HG02870 (cell line): ENCODE results near the gene TIPARP.

ENCODE experiments used
- ATAC-seq: cut with Tn5 transposase; IDR thresholded peaks from one replicate; pipeline ENCODE4 v1.9.1; 2021; ENCODE audit warnings: mild to moderate bottlenecking, moderate library complexity; ENCODE audit not compliant: unreplicated experiment

Gene TIPARP

GRCh38 chr3:156674046-156674910 lies at the start of gene TIPARP:
Gene TIPARP, plus strand, starts transcription at chr3:156674590. Its CDS starts 3,108 bp downstream, at chr3:156677698.
- ATAC-seq = peak; percentile 79

DNA sequence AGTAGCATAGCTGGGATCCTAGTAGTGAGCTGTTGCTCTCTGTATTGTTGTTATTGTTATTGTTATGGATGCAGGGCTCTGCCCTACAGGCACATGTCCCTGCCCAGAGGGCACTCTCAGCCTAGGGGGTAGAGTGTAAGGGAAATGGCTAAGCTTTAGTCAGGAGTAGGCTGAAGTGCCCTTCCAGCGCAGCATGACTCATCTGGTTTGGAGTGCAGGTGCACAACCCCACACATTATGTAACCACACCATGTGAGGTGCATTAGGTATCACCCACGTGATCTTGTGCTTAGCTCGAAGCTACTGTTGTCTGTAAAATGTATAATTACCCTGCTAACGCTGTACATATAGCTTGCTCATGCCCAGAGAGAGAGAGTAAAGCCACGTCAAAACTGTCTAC lies 48.3 kb upstream of the TIPARP start:
- ATAC-seq = no peak

DNA sequence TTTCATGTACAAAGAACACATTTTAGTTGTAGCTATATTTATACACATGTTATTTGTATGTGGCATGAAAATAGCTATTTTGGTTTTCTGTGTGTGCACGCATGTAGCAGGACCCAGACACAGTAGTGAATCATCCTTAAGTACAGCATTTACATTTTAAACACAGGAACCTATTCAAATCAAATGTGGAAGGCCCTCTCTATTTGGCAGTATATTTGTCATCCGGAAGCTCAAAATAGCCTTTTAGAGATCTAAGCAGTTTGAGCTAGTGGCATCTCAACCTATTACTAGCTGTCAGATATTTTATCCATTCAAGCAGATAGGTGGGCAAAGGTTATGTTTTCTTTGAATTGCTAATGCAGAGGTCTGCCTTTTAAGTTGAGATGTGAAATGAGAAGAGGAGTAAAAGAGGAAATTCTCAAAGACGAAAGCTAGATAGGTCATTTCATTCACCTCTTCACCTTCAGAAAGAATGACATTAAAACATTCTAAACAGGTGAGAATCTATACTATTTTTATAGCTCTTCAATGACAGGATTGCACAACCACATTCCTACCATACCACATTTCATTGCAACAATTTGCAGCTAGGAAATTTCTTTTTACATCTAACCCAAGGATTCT lies 46.3 kb upstream of the TIPARP start:
- ATAC-seq = no peak

DNA sequence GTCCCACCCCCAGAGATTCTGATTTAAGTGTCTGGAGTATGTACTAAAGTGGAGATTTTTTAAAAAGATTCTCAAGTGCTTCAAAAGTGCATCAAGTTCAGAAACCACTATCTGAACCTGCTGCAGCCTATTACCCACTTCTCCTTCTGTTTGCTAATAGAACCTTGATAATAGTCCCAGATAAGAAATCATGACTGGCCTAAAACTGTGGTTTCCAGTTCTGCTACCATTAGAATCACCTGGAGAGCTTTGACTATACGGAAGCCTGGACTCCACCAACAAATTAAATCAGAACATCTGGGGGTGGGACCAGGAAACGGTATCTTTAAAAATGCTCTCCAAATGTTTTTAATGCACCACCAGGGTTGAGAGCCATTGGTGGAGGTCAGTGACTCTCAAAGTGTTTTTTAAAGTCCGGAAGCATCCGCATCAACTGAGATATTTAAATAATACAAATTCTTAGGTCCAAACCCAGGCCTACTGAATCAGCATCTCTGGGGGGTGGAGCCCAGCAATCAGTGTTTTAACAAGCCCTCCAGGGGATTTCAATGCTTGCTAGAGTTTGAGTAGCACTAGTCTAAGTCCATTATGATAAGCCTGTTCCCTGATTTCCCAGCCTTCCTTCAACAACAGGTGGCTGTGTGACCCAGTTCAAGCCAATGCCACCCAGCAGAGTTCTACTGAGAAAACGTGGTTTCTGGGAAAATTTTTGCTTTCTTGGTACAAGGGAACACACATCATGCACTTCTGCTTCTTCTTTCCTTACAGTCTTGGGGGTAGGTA lies 45.4 kb upstream of the TIPARP start:
- ATAC-seq = no peak

DNA sequence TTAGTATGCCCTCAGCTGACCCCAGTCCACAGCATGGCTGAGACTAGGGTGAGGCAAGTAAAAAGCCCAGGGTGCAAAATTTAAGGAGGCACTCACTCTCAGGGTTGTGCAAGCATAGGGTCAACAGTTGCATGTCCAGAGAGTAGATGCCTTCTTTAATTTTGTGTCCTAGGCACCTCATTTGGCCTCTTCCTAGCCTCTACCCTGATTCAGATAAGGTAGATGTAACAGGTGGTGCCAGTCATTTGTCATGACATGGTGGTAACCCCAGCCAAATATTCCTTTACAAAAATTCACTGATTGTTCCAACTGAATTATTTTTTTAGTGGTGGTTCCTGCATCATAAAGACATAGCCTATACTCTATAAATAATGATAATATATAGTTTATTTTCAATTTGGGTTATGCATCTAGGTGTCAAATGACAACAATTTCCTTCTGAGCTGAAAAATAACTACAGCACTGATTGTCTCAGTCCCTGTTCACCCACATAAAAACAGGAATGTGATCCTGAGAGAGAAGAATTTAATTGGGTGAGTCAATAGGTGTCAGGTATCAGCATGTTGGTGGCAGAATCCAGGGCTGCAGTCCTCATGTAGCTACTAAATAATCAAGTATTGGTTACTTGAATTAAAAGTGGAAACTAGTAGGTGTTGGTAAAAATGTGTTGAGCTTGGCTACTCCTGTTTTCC lies 44.2 kb upstream of the TIPARP start:
- ATAC-seq = no peak

DNA sequence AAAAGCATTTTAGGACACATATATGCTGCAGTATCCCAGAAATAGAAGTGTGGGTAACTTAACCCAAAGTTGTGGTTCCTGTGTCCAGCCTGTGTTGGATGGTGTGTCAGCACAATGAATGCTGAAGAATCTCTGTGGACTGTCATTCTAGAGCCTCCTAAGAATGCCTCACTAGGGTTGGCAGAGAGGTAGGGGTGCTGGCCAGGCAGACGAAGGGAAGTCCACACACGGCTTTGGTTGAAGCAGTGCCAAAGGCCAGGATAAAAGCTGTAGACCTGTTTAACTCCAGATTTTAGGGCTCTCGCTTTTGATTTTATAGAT lies 43.7 kb upstream of the TIPARP start:
- no peak for ATAC-seq

GRCh38 chr3:156631323-156631722 lies 43.1 kb upstream of the TIPARP start:
- no peak for ATAC-seq

- ATAC-seq = no peak
Observed at GRCh38 chr3:156632601-156633000, 41.8 kb upstream of the TIPARP start.

DNA sequence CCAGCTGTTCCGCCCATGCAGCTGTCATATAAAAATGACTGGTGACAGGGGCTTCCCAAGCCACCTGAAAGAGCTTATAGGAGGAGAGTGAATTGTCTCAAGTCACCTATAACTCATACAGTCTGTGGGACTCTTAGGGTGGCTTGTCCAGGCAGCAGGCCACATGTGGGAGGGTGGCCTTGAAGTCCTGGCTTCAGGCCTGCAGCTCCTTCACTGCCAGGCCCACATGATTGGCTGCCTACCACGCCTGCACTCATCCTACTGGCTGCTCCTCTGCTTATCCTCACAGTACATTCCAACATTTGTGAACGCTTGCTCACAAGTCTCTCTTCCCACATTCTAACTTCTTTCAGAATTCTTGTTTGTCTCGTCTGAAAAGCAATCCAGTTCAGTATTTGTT lies 41.1 kb upstream of the TIPARP start:
- ATAC-seq = no peak

DNA sequence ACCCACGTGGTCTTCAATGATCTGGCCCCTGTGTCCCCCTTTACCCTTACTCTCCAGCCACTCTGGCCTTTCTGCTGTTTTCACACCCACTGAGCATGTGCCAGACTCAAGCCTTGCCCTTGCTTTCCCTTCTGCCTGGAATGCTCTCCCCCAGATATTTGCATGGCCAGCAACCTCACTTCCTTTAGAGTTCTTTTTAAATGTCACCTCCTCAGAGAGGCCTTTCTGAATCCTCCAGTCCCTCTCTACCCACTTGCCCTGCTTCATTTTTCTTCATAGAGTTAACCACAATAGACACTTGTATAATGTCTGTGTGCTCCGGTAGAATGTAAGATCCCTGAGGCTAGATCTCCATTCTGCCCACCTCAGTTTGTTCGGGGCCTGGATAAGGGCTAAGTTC lies 39.4 kb upstream of the TIPARP start:
- ATAC-seq = no peak

- ATAC-seq = no peak
Observed at GRCh38 chr3:156635973-156636372, 38.4 kb upstream of the TIPARP start.

- ATAC-seq = no peak
Observed at GRCh38 chr3:156637480-156638022, 36.8 kb upstream of the TIPARP start.

- no peak for ATAC-seq
Observed at GRCh38 chr3:156638271-156638670, 36.1 kb upstream of the TIPARP start.

DNA sequence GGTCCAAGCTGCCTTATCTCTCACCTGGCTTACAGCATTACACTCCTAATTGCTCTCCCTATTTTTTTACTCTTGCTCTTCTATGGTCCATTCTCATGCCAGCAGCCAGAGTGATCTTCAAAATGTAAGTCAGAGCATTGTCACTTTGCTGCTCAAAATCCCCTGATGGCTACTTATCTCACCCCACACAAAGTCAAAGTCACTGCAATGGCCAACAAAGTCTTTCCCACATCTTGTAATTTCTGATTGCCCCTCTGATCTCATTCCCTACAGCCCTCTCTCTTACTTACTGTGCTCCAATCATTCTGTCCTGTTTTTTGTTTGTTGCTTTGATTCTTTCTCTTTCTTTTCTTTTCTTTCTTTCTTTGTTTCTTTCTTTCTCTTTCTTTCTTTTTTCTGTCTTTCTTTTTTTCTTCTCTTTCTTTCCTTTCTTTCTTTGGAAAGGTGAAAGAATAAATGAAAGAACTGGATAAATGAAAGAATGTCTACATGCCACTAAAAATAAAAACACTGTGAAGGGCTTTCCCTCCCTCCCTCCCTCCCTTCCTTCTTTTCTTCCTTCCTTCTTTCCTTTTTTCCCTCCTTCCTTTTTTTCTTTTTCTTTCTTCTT lies 34.9 kb upstream of the TIPARP start:
- ATAC-seq = no peak

DNA sequence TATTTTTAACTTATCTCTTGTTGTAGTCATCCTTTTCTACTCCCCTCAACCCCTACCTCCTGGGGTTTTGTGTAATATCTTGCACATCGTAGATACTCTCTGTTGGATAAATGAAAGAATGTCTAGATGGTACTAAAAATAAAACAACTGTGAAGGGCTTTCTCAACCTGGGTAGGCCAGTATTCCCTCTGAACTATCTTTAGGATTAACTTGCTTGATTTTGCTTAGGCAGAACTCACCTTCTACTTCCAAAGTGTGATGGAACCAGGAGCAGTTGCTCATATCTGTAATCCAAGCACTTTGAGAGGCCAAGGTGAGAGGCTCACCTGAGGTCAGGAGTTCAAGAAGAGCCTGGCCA lies 32.8 kb upstream of the TIPARP start:
- no peak for ATAC-seq

DNA sequence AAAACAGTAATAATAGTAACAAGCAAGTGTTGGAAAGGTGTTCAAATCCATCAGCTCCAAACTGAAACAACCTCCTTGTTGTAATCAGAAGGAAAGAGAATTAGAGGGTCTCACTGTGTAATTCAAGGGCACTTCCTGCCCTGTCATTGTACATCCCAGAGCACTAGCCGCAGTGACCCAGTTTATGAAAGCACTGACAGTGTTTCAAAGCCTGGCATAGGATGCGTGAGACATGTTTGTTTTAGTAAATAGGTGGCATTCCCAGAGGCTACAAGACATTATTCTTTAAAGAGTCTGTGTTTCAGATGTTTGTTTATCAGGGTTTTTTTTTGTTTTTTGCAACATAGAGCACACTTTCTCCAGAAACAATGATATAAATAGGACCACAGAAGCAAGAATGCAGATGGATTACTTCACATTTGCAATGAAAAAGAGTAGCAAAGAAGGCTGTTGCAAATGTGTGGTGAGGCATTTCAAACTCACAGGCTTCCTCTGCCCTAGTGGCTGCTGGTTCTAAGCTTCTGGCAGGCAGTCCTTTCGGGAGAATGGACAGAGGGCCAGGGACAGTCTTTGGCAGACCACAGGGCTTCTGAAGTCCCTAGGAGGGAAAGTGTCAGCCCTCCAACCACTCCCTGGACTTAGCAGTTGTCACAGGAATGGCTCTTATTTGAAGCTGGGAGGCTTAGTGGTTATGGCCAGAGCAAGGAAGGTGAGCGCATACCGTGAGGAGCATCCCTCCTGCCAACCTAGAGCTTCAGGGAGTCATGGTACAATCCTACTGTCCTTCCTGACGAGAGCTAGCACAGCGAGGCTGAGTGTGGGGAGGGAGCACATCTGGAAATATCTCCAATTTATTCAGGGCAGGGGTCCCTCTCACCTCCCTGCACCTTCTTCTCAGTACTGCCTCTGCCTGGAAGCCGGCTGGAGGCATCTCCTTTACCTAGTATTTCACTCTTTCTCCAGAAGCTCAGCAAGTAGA lies 31.4 kb upstream of the TIPARP start:
- ATAC-seq = peak; percentile 6

DNA sequence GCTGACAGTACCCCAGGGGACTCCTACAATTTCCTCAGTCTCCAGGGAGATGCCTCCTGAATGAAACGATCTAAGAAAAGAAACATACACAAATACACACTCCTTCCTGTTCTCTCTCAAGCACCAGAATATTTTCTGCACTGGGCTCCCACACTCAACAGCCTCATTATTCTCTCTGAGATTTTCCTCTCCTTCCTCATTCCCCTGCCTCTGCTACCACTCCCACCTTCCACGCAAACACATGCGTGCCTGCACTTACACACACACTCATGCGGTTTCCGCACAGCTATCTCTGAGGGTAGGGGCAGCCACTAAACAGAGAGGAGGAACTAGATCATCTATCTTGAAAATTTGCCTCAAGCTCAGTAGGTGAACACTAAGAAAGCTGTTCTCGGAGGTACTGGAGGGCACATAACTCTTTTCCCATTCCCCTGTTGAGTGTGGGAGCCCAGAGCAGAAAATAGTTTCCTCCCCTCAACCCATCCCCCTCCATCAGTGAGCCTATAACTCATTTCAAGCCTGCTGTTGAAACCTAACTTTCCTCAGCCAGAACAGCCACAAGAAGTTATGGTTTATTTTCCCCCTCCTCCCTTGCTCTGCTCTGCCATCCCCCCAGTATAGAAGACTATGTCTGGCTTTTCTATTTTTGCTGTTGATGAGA lies 30.5 kb upstream of the TIPARP start:
- ATAC-seq = peak; percentile 73

- ATAC-seq = no peak
Observed at GRCh38 chr3:156644958-156645357, 29.4 kb upstream of the TIPARP start.

- no peak for ATAC-seq
Observed at GRCh38 chr3:156646958-156647357, 27.4 kb upstream of the TIPARP start.
